H9 (cell line): ENCODE results near the gene ARPC4. TPM values are rescaled to one million over a fixed set of nuclear protein-coding genes. Genes with fewer than 3 reads are reported as not detected.
"Not testable (repeated sequence)": the region's sequence is repeated elsewhere in the genome, so short reads cannot be mapped to it uniquely, and the experiment has no call there.

Experiments used
- DNase-seq: peaks from one replicate; pipeline ENCODE4 v3.0.0-alpha.2; 2017
- H2AFZ ChIP-seq: one replicate; pipeline ENCODE4 v1.6.1; 2013; ENCODE audit warnings: mild to moderate bottlenecking, low read length, control low read depth, moderate library complexity
- H2AK5ac ChIP-seq: 2 replicates; pipeline ENCODE4 v1.6.1; 2013; ENCODE audit warnings: low read length, control low read depth, mixed read lengths; ENCODE audit not compliant: insufficient read length
- H2BK120ac ChIP-seq: one replicate; pipeline ENCODE4 v1.6.1; 2013; ENCODE audit warnings: low read depth, mild to moderate bottlenecking, low read length, control low read depth, inconsistent platforms; ENCODE audit not compliant: poor library complexity, severe bottlenecking
- H2BK12ac ChIP-seq: 2 replicates; pipeline ENCODE4 v1.6.1; 2013; ENCODE audit warnings: low read length, control low read depth, mixed read lengths, low read depth; ENCODE audit not compliant: insufficient read length
- H2BK15ac ChIP-seq: 2 replicates; pipeline ENCODE4 v1.6.1; 2013; ENCODE audit warnings: low read depth, low read length, control low read depth
- H2BK20ac ChIP-seq: one replicate; pipeline ENCODE4 v1.6.1; 2013; ENCODE audit warnings: low read depth, mild to moderate bottlenecking, low read length, control low read depth, inconsistent platforms; ENCODE audit not compliant: poor library complexity, severe bottlenecking
- H2BK5ac ChIP-seq: 2 replicates; pipeline ENCODE4 v1.6.1; 2013; ENCODE audit warnings: low read length, control low read depth, mixed read lengths; ENCODE audit not compliant: insufficient read length
- H3K14ac ChIP-seq: 2 replicates; pipeline ENCODE4 v1.6.1; 2013; ENCODE audit warnings: low read length, control low read depth; ENCODE audit not compliant: insufficient read depth
- H3K18ac ChIP-seq: 2 replicates; pipeline ENCODE4 v1.6.1; 2013; ENCODE audit warnings: low read depth, mild to moderate bottlenecking, mixed read lengths, low read length, control low read depth; ENCODE audit not compliant: insufficient read length
- H3K23ac ChIP-seq: 2 replicates; pipeline ENCODE4 v1.6.1; 2013; ENCODE audit warnings: low read length, control low read depth, mixed read lengths, low read depth; ENCODE audit not compliant: insufficient read length
- H3K23me2 ChIP-seq: 2 replicates; pipeline ENCODE4 v1.6.1; 2013; ENCODE audit warnings: low read depth, mild to moderate bottlenecking, mixed read lengths, low read length, control low read depth; ENCODE audit not compliant: insufficient read length, poor library complexity, severe bottlenecking
- H3K27ac ChIP-seq: 2 replicates; pipeline ENCODE4 v1.5.1; 2013; ENCODE audit warnings: low read length, control low read depth, mixed read lengths, low read depth; ENCODE audit not compliant: insufficient read length
- H3K27me3 ChIP-seq: 2 replicates; pipeline ENCODE4 v1.6.1; 2013; ENCODE audit warnings: low read length, control low read depth, inconsistent platforms; ENCODE audit not compliant: insufficient read depth
- H3K4ac ChIP-seq: 2 replicates; pipeline ENCODE4 v1.6.1; 2013; ENCODE audit warnings: low read depth, mild to moderate bottlenecking, control low read depth, inconsistent platforms, low read length, moderate library complexity
- H3K4me1 ChIP-seq: 2 replicates; pipeline ENCODE4 v1.6.1; 2013; ENCODE audit warnings: low read length, control low read depth, inconsistent platforms; ENCODE audit not compliant: insufficient read depth
- H3K4me2 ChIP-seq: 2 replicates; pipeline ENCODE4 v1.6.1; 2013; ENCODE audit warnings: low read length, control low read depth, mixed read lengths; ENCODE audit not compliant: insufficient read length, insufficient read depth
- H3K56ac ChIP-seq: 2 replicates; pipeline ENCODE4 v1.6.1; 2013; ENCODE audit warnings: low read depth, mild to moderate bottlenecking, mixed read lengths, low read length, control low read depth; ENCODE audit not compliant: insufficient read length
- H3K79me1 ChIP-seq: 2 replicates; pipeline ENCODE4 v1.6.1; 2013; ENCODE audit warnings: low read depth, mild to moderate bottlenecking, moderate library complexity, low read length, control low read depth, inconsistent platforms; ENCODE audit not compliant: insufficient read depth, poor library complexity, severe bottlenecking
- H3K79me2 ChIP-seq: 2 replicates; pipeline ENCODE4 v1.6.1; 2013; ENCODE audit warnings: low read length, control low read depth, inconsistent platforms; ENCODE audit not compliant: insufficient read depth
- H3K9ac ChIP-seq: 2 replicates; pipeline ENCODE4 v1.6.1; 2013; ENCODE audit warnings: low read length, control low read depth, mixed read lengths; ENCODE audit not compliant: insufficient read length; ENCODE audit errors: extremely low read depth
- H3K9me3 ChIP-seq: one replicate; pipeline ENCODE4 v1.6.1; 2013; ENCODE audit warnings: low read depth, low read length, inconsistent platforms; ENCODE audit not compliant: control insufficient read depth
- H3T11ph ChIP-seq: one replicate; pipeline ENCODE4 v1.6.1; 2013; ENCODE audit warnings: mild to moderate bottlenecking, low read length, control low read depth, inconsistent platforms
- H4K20me1 ChIP-seq: one replicate; pipeline ENCODE4 v1.6.1; 2013; ENCODE audit not compliant: control insufficient read depth, insufficient read length, insufficient read depth
- H4K5ac ChIP-seq: 2 replicates; pipeline ENCODE4 v1.6.1; 2013; ENCODE audit warnings: low read depth, mild to moderate bottlenecking, mixed read lengths, low read length, control low read depth; ENCODE audit not compliant: insufficient read length
- H4K8ac ChIP-seq: replicated peaks from 2 replicates; pipeline ENCODE4 v1.6.1; 2013; ENCODE audit warnings: low read length, control low read depth, mixed read lengths, low read depth; ENCODE audit not compliant: insufficient read length
- H4K91ac ChIP-seq: 2 replicates; pipeline ENCODE4 v1.6.1; 2013; ENCODE audit warnings: low read depth, mild to moderate bottlenecking, moderate library complexity, mixed read lengths, low read length, control low read depth; ENCODE audit not compliant: insufficient read length
- H3K27ac Mint-ChIP-seq, 3 experiments: 2 replicates in 2 of 3; 3 replicates in 1 of 3; pipeline ENCODE4 v1.8.0; 2020 to 2021; ENCODE audit warnings: mixed read lengths in 3 of 3, mild to moderate bottlenecking in 1 of 3, moderate library complexity in 1 of 3
- H3K27me3 Mint-ChIP-seq: 2 replicates; pipeline ENCODE4 v1.8.0; 2021; ENCODE audit warnings: low read depth, mild to moderate bottlenecking, moderate library complexity, mixed read lengths
- H3K36me3 Mint-ChIP-seq, 3 experiments: 2 replicates in 2 of 3; 3 replicates in 1 of 3; pipeline ENCODE4 v1.8.0; 2020 to 2021; ENCODE audit warnings: low read depth in 3 of 3, mixed read lengths in 3 of 3; ENCODE audit not compliant: insufficient read depth in 1 of 3
- H3K4me1 Mint-ChIP-seq, 2 experiments: 2 replicates each; pipeline ENCODE4 v1.8.0; 2020; ENCODE audit warnings: mixed read lengths in 2 of 2
- H3K4me3 Mint-ChIP-seq, 2 experiments: 2 replicates in 1 of 2; 3 replicates in 1 of 2; pipeline ENCODE4 v1.8.0; 2020 to 2021; ENCODE audit warnings: mild to moderate bottlenecking in 2 of 2, mixed read lengths in 2 of 2, moderate library complexity in 1 of 2
- H3K9me3 Mint-ChIP-seq, 2 experiments: 2 replicates in 1 of 2; 3 replicates in 1 of 2; pipeline ENCODE4 v1.8.0; 2020; ENCODE audit warnings: mild to moderate bottlenecking in 2 of 2, mixed read lengths in 2 of 2, moderate library complexity in 1 of 2
- CTCF ChIP-seq: fragments of 200-600 bp; sonication (generic); conservative IDR thresholded peaks from 3 replicates; pipeline ENCODE4 v1.8.0; 2021; ENCODE audit warnings: antibody characterized with exemption, mild to moderate bottlenecking
- WGBS: extraction: QIAGEN DNeasy Blood & Tissue Kit; methylation state at CpG from one replicate; pipeline ENCODE4 v1.1.7; 2013; ENCODE audit warnings: missing lambda C conversion rate, low lambda C conversion rate, mixed read lengths; ENCODE audit not compliant: insufficient read length; ENCODE audit errors: extremely low coverage; 5-methylcytosine and 5-hydroxymethylcytosine counted together
- total RNA-seq: library from RNA; stranded (reverse); gene quantifications from 2 replicates; pipeline ENCODE4 v1.2.1, GENCODE V29; 2021

The ARPC4 gene
- total RNA-seq, 1 experiment from 2014 or later: 161 TPM

GRCh38 chr3:9770276-9770812, 22.5 kb upstream of the ARPC4 start:
- peak overlapping the region; percentile 31 for H3K4me2 ChIP-seq
- no peak overlapping the region for H3K23ac ChIP-seq
- H3K4me1 ChIP-seq: no peaks in the 10 kb centered on the region
- no peak overlapping the region for H3K56ac ChIP-seq
- H4K20me1 ChIP-seq: no peaks in the 10 kb centered on the region
- DNase-seq: no peak
- H2BK5ac ChIP-seq: no peak overlapping the region
- H2BK120ac ChIP-seq: no peak overlapping the region
- H4K5ac ChIP-seq: no peak overlapping the region
- no peak for TF ChIP-seq CTCF
- H3K9me3 ChIP-seq: no peaks in the 10 kb centered on the region
- H3T11ph ChIP-seq: no peak overlapping the region
- H2BK20ac ChIP-seq: no peak overlapping the region
- H3K79me1 ChIP-seq: no peaks in the 10 kb centered on the region
- no peak overlapping the region for H4K8ac ChIP-seq
- no peak overlapping the region for H2BK12ac ChIP-seq
- no peaks in the 10 kb centered on the region for H3K79me2 ChIP-seq
- no peak overlapping the region for H3K14ac ChIP-seq
- H2AK5ac ChIP-seq: no peak overlapping the region
- H3K18ac ChIP-seq: no peak overlapping the region
- no peak overlapping the region for H3K27ac ChIP-seq
- peaks cover 21 to 32% of the 10 kb centered on the region in 2 experiments for H3K4me1 Mint-ChIP-seq
- H2AFZ ChIP-seq: no peak overlapping the region
- no peak overlapping the region for H4K91ac ChIP-seq
- peak overlapping the region; percentile 56 to 77 for H3K4me3 Mint-ChIP-seq
- H3K36me3 Mint-ChIP-seq: peaks cover 0 to 14% (median 0%) of the 10 kb centered on the region in 3 experiments; a peak in 2 of 7 replicates
- peaks cover 61% of the 10 kb centered on the region for H3K27me3 Mint-ChIP-seq
- no peaks in the 10 kb centered on the region for H3K23me2 ChIP-seq
- H3K27me3 ChIP-seq: no peaks in the 10 kb centered on the region; the same call in 1 of the 2 replicates
- no peak overlapping the region for H3K9ac ChIP-seq
- no peak overlapping the region for H3K4ac ChIP-seq
- no peak overlapping the region for H2BK15ac ChIP-seq
- WGBS: no CpG with 5 or more reads among the region's 15 CpGs
- H3K9me3 Mint-ChIP-seq: no peaks in the 10 kb centered on the region
- no peak overlapping the region for H3K27ac Mint-ChIP-seq

- not testable (repeated sequence) for H3K56ac ChIP-seq, H2BK12ac ChIP-seq, H3K27ac Mint-ChIP-seq, DNase-seq, H3K9me3 ChIP-seq, H4K5ac ChIP-seq, H2BK20ac ChIP-seq, H2BK15ac ChIP-seq, H3K27me3 ChIP-seq, H3K14ac ChIP-seq, H2AFZ ChIP-seq, H3K9ac ChIP-seq, H4K91ac ChIP-seq, H3K79me2 ChIP-seq, H2BK120ac ChIP-seq, H3K18ac ChIP-seq, H4K8ac ChIP-seq, H4K20me1 ChIP-seq, H2BK5ac ChIP-seq, H3K23me2 ChIP-seq, H2AK5ac ChIP-seq, H3T11ph ChIP-seq, H3K4me1 ChIP-seq, H3K79me1 ChIP-seq, H3K9me3 Mint-ChIP-seq, H3K23ac ChIP-seq, H3K4me2 ChIP-seq, H3K4ac ChIP-seq, H3K27ac ChIP-seq
- peaks cover 18 to 28% of the 10 kb centered on the region in 2 experiments for H3K4me1 Mint-ChIP-seq
- WGBS: no CpG with 5 or more reads among the region's 2 CpGs
- H3K4me3 Mint-ChIP-seq: peak overlapping the region in 1 of 2 experiments; percentile 44; a peak in 2 of 5 replicates
- peaks cover 0 to 10% (median 0%) of the 10 kb centered on the region in 3 experiments; a peak in 2 of 7 replicates for H3K36me3 Mint-ChIP-seq
- H3K27me3 Mint-ChIP-seq: peaks cover 67% of the 10 kb centered on the region
These were observed 21.9 kb upstream of the ARPC4 start for GRCh38 chr3:9771007-9771406.
